HG02798 (cell line): ENCODE measurements around the gene GPR137B.

ENCODE experiments used
- ATAC-seq: cut with Tn5 transposase; IDR thresholded peaks from one replicate; pipeline ENCODE4 v1.9.1; 2021; ENCODE audit warnings: mild to moderate bottlenecking; ENCODE audit not compliant: unreplicated experiment, poor library complexity

The GPR137B gene

DNA sequence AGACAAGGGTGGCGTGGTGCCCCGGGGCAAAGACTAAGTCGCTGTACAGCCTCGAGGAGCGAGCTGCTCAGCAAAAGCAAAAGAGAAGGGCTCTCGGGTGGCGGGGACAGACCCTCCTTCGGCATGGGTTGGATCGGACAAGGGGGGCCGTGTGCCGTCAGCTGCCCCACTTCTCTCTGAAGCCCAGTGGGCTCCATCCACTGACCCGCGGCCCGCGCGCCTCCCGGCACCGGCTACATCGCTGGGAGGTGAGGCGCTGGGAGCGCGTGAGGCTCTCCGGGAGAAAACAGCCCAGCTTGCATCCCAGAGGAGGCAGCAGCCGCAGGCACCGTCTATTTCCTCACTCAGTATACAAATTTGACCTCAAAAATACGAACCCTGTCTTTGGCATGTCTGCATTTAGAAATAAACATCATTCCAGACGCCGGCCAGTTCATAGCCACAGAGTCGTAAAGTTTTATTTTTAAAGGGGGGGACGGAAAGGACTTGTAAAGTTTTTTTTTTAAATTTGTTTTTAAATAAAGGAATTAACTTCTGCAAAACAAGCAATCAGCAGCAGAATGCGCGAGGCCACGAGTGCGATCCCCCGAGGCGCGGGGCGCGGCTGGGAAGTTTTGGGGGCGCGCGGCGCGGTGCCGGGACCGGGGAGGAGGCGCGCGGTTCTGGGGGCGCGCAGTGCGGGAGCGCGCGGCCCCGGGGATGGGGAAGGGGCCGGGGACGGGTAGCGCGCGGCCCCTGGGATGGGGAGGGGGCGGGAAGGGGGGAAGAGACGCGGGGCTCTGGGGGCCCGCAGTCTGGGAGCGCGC, 689 bp upstream of the GPR137B start:
- ATAC-seq: peak; percentile 15

DNA sequence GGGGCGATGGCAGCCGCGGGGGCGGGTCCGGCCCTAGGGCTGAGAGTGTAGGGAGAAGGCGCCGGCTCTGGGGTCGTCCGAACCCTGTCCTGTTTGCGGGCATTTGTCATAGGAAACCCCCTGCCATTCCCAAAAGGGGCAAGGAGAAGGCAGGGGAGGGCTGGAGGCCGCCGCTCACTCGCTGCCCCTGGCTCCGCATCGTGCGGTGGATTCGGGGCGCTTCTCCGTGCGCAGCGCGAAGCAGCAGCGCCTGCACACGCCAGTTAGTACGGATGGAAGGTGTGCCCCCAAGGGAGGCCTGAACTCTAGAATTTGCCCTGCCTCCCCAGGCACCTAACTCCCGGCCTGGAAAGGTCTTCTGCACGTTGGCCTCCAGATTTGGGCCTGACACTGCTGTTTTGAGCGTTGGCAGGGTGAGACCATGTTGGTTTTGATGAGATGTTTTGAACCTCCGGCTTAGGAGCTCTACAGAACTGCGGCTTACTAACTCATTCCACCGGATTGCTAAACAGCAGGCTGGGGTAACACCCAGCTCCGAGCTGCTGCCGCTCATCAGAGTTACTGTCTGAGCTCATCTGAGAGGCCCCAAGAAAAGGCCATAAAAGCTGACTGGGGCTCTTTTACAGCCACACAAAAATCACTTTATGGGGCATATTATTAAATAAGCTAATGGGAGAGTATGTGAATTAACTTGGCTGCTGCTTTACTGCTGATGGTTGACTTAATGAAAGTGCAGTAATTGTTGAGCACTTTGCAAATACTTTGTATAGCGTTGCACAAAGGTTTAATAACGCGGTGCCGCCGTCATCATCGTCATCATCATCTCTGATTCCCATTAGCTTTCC, 987 bp downstream of the GPR137B start:
- peak; percentile 28 for ATAC-seq

DNA sequence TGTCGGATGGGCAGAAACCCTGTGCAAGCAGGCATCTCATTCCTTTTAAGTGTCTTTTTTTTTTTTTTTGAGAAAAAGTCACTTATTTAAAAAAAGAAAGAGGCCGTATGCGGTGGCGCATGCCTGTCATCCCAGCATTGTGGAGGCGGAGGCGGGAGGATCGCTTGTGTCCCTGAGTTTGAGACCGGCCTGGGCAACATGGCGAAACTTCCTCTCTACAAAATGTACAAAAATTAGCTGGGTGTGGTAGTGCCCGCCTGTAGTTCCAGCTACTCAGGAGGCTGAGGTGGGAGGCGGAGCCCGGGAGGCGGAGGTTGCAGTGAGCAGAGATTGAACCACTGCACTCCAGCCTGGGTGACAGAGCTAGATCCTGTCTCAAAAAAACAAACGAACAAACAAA, 1.7 kb downstream of the GPR137B start:
- ATAC-seq: no peak

DNA sequence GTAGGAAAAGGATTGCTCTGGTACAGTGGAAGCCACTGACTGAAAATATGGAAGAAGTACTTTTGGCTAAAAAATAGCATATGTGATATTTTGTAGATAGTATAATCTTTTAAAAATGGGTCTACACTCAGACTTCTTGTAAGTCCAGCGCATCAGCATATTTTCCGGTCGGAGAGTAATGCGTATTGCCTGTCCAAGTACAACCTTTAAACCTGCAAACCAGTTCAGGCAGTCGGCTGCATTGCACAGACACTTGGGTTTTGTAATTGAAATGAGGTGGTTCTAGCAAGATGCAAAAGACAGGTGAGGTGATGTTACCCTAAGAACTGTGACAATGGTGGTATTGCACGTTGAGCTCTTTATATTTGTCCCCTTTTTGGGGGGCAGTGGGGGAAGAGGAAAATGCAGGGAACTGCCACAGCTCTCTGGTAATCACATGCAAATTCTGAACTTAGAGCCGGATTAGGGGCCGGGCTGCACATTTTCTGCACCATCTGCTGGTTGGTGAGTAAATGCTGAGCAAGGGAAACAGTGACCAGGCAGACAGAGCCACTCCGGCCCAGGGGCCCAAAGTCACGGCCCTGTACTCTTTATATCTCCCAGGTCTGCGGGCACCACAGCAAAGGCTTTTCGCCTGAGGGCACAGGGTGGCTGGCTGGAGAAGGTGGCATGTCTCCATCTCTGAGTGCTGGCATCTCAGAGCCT, 2.3 kb downstream of the GPR137B start:
- ATAC-seq: peak; percentile 38

DNA sequence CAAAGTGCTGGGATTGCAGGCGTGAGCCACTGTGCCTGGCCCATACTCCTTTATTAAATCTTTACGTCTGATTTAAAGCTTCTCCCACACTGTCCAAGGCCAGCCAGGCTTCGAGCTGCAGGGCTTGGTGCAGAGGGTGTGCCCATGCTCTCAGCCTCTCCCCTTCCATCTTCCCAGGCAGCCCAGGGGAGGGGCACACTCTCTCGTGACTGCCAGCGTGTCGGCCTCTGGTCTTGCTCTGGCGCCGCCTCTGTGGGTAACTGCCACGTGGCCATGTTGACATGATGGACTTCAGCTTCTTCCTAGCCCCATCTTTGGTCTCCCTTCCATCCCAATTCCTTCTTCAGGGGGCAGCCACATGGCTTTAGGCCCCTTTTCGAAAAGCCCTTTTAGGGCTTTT, 4.7 kb downstream of the GPR137B start:
- ATAC-seq: no peak

GRCh38 chr1:236147521-236148469, 5.5 kb downstream of the GPR137B start:
- no peak for ATAC-seq

DNA sequence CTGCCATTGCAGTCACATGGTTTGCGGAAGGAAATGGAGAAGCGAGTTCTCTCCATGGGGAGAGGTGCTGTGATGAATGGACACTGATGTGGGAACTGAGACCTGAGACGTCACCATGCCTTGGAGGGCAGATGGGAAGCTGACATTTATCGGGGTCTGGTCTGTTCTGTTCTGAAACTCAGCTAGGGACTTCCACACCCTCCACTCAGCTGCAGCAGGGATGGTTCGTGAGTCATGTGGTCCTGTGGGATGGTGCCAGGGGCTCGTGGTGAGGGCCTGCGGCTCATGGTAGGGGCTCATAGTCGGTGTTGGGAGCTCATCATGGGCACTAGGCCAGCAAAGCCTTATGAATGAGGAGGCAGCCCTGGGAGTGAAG, 6.1 kb downstream of the GPR137B start:
- no peak for ATAC-seq

- ATAC-seq: no peak
Observed at GRCh38 chr1:236149003-236149595, 6.8 kb downstream of the GPR137B start.

DNA sequence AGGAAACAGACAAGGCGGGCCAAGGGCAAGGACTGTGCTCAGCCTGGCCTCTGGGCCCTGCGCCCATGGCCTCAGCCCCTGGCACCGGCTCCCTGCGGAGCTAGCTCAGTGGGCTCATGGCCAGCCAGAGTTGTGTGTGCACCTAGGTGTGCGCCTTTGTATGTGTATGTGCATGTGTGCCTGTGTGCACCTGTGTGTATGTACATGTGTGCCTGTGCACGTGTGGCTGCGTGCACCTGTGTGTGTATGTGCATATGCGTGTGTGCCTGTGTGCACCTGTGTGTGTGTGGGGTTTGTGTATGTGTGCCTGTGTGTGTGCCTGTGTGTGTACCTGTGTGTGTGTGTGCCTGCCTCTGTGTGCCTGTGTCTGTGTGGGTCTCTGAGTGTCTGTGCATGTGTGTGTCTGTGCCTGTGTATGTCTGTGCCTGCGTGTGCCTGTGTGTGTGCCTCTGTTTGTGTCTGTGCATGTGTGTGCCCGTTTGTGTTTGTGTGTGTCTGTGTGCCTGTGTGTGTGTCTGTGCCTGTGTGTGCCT, 7.4 kb downstream of the GPR137B start:
- ATAC-seq: no peak

DNA sequence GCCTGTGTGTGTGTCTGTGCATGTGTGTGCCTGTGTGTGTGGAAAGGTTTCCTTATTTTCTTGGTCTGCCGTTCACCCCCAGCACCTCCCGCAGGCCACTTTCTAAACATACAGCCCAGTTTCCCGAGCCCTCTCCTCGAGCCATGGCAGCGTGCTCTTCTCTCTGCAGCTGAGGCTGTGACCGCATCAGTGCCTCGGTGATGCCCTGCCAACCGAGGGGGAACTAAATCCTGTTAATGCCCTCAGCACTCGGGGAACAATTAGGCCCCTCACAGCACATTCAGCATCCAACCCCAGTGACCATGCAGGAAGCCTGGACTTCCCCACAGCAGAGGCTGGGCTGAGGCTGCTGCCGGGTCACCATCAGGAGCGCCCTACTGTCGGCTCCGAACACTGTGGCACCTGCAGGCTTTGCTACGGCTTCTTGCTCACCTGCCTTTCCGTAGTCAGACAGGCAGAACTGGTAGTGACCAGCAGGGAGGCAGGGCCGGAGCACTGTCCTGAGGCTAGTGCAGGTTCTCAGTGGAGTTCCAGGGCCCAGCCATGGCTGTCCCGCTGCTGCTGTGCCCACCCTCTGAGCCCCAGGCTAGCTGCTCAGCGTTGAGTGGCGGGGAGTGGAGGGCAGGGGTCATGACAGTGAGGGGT, 8.1 kb downstream of the GPR137B start:
- ATAC-seq: no peak

DNA sequence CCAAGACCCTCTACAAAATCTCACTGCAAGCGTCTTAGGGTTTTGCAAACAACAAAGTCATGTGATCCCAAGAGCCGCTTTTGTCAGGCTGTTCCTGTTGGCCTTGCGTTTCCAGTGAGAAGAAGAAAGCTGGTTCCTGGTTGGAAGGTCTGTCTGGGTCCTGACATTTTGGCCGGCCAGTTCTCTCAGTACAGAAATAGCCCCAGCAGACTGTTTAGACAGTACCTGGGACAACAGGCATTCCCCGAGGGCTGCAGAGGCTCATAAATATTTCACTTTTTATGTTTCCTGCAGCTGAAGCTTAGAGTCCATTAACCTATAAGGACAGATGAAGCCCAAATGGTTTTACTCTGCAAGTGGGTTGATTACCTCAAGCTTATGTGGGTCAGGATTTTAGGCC, 8.6 kb downstream of the GPR137B start:
- ATAC-seq: no peak

DNA sequence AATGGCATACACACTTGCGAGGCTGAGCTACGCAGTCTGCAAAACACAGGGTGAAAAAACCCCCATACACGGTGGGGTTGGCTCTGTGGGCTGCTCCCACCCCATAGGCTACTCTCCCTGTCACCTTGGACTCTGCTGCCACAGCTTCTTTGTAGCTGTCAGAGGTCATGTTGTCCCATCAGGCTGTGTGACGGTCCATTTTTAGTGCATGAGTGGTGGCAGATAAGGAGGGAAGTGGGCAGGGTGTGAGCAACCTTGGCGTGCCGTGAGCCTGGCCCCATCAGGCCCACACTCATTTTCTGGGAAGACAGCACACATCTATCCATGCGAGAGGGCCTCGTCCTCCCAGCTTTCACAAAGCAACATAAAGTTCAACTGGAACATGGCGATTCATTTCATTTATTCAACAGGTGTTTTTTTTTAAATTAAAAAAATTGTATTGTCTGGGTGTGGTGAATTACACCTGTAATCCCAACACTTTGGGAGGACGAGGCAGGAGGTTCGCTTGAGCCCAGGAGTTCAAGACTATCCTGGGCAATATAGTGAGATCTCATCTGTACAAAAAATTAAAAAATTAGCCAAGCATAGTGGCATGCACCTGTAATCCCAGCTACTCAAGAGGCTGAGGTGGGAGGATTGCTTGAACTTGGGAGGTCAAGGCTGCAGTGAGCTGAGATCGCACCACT, 9.5 kb downstream of the GPR137B start:
- ATAC-seq: no peak

- ATAC-seq: no peak
Observed at GRCh38 chr1:236154126-236154525, 11.8 kb downstream of the GPR137B start.

DNA sequence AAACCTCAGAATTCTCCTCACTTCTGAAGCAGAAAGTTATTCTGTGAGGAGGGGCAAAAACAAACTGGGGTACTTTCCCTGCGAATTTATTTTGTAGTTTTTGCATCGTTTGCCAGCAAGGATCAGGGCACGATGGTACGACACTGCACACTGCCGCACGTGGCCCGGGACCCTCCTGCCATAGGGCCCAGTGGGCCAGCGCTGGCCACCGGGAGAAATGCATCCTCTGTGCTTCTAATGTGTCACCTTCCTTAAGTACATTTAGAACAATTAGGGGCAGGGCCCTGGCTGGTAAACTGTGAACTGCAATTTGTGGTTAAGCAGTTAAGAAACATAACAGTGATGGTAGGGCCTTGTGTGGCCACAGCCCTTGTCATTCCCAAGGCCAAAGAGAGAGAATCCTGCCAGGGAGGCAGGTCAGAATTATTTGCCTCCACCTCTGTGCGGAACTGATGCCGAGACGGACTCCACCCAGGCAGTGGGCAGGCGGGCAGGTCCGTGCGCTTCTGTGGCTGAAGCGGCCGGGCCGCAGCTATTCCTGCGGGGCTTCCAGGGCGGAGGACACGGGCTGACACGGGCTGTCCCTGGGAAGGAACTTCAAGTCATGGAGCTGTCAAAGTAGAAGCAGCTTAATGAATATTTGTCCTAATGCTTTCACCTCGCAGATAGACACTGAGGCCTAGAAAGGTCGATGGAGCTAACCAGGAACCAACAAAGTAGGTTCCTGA, 12.5 kb downstream of the GPR137B start:
- no peak for ATAC-seq

DNA sequence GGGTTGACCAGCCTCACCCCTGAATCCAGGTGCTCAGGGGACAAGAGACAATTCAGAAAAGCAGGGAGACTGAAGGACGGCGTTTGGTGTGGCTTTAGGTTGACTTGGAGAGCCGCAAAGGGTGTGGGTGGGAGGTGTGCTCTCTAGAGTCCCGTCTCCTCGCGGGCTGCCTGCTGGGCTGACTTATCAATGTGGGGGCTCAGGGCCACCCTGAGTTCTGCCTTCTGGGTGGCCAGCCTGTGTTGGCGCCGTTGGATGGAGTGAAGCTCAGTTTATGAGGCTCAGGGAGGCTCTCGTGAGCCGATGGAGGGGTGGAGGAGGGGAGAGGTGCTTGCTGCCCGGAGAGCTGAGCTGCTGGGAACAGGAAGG, 13.0 kb downstream of the GPR137B start:
- no peak for ATAC-seq

- ATAC-seq: no peak
Observed at GRCh38 chr1:236155841-236156503, 13.6 kb downstream of the GPR137B start.

GRCh38 chr1:236156512-236157208, 14.3 kb downstream of the GPR137B start:
- peak; percentile 79 for ATAC-seq
